PC-3 (cell line): ENCODE results near the gene C1GALT1.

Experiments used
- EZH2 ChIP-seq: fragments of 300-600 bp; sonication (generic); IDR thresholded peaks from one replicate; pipeline ENCODE4 v1.6.1; 2017; ENCODE audit warnings: antibody characterized with exemption, mild to moderate bottlenecking, low read length; ENCODE audit not compliant: unreplicated experiment
- TF ChIP-seq, protein P1 (sequence below): fragments of 300-600 bp; sonication (generic); conservative IDR thresholded peaks from 2 replicates; pipeline ENCODE4 v1.5.1; 2017; ENCODE audit warnings: antibody characterized with exemption, low read depth, mild to moderate bottlenecking, low read length

GRCh38 chr7:7148798-7149481 is 33.4 kb upstream of the C1GALT1 start:
- TF ChIP-seq, protein P1, sequence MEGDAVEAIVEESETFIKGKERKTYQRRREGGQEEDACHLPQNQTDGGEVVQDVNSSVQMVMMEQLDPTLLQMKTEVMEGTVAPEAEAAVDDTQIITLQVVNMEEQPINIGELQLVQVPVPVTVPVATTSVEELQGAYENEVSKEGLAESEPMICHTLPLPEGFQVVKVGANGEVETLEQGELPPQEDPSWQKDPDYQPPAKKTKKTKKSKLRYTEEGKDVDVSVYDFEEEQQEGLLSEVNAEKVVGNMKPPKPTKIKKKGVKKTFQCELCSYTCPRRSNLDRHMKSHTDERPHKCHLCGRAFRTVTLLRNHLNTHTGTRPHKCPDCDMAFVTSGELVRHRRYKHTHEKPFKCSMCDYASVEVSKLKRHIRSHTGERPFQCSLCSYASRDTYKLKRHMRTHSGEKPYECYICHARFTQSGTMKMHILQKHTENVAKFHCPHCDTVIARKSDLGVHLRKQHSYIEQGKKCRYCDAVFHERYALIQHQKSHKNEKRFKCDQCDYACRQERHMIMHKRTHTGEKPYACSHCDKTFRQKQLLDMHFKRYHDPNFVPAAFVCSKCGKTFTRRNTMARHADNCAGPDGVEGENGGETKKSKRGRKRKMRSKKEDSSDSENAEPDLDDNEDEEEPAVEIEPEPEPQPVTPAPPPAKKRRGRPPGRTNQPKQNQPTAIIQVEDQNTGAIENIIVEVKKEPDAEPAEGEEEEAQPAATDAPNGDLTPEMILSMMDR, result no peak
- TF ChIP-seq EZH2, result no peak
